22Rv1 (cell line): ENCODE measurements around the gene AK2.
A peak's percentile ranks its signal among the peaks of the same experiment; 100 is the strongest.
"Not testable (repeated sequence)": the region's sequence is repeated elsewhere in the genome, so short reads cannot be mapped to it uniquely, and the experiment has no call there.

Source experiments
- H3K27ac ChIP-seq: fragments of 450-650 bp; 2 replicates; pipeline ENCODE4 v1.5.1; 2017
- ZFX ChIP-seq: fragments of 450-650 bp; IDR thresholded peaks from 2 replicates; pipeline ENCODE4 v1.6.1; 2017; ENCODE audit warnings: antibody characterized with exemption, borderline replicate concordance
- TF ChIP-seq, protein P1 (sequence below): fragments of 450-650 bp; IDR thresholded peaks from 2 replicates; pipeline ENCODE4 v1.5.1; 2017; ENCODE audit warnings: mild to moderate bottlenecking

The AK2 gene

DNA sequence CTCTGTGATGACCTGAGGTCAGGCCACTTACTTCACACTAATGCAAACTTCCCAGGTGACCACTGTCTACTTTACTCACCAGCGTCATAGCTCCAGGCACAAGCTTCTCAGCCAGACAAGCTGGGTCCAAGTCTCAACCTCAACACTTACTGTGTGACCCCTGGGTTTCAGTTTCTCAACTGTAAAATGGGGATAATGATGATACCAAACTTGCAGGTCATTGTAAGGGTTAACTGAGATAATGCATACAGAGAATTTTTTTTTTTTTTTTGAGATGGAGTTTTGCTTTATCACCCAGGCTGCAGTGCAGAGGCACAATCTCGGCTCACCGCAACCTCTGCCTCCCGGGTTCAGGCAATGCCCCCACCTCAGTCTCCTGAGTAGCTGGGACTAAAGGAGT, 34.7 kb downstream of the AK2 start:
- no peak overlapping the region for H3K27ac ChIP-seq
- no peak for TF ChIP-seq ZFX

DNA sequence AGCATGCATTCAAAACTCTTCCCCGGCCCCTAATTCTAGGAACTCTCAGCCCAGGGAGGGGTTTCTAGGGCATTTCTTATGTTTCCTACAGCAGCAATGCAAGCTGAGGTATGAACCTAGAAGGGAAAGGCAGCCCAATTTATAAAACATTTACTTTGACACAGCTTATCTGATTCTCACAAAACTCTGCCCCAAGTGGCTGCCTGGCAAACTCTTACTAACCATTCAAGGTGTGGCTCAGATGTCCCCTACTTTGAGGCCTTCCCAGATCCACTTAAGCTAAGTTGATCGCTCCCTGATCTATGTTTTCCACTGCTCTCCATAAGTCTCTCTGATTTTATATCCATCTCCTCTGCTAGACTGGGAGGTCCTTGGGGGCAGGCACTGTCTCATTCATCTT, 35.4 kb downstream of the AK2 start:
- no peak overlapping the region for H3K27ac ChIP-seq
- TF ChIP-seq, protein P1, sequence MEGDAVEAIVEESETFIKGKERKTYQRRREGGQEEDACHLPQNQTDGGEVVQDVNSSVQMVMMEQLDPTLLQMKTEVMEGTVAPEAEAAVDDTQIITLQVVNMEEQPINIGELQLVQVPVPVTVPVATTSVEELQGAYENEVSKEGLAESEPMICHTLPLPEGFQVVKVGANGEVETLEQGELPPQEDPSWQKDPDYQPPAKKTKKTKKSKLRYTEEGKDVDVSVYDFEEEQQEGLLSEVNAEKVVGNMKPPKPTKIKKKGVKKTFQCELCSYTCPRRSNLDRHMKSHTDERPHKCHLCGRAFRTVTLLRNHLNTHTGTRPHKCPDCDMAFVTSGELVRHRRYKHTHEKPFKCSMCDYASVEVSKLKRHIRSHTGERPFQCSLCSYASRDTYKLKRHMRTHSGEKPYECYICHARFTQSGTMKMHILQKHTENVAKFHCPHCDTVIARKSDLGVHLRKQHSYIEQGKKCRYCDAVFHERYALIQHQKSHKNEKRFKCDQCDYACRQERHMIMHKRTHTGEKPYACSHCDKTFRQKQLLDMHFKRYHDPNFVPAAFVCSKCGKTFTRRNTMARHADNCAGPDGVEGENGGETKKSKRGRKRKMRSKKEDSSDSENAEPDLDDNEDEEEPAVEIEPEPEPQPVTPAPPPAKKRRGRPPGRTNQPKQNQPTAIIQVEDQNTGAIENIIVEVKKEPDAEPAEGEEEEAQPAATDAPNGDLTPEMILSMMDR: peak; percentile 13; the same call in 1 of the 2 replicates
- no peak for TF ChIP-seq ZFX

DNA sequence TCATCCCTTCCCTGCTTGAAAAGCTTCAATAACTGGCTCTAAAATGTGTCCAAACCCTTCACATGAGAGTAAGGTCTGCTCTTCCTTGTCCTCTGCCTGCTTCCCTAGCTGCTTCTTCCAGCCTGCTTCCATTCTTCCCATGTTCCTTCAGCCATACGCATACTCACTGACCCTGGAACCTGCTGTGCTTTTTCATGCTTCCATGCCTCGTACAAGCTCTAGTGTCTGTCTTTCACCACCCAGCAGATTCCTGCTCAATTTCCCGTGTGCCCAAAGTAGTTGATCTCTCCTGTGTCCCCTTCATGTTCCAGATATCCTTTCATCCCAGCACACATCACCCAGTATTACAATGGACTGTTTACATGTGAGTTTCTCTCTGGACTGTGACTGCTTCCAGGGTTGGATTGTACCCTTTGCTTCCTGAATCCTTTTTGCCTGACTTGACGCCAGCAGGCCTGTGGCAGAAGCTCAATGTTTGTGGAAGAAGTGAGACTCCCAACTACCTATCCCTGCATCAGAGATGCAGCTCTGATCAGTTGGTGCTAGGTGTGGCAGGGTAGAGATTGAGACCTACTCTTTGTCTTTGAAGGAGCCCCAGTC, 36.2 kb downstream of the AK2 start:
- no peak overlapping the region for H3K27ac ChIP-seq
- no peak for TF ChIP-seq ZFX
- TF ChIP-seq, protein P1: no peak

- no peak for TF ChIP-seq ZFX
- TF ChIP-seq, protein P1: no peak
- no peak overlapping the region for H3K27ac ChIP-seq
Measured at GRCh38 chr1:32998997-32999396, 37.7 kb downstream of the AK2 start.

GRCh38 chr1:32998064-32998463, 38.6 kb downstream of the AK2 start:
- no peak overlapping the region for H3K27ac ChIP-seq
- no peak for TF ChIP-seq ZFX
- TF ChIP-seq, protein P1: no peak

- H3K27ac ChIP-seq: no peak overlapping the region
- TF ChIP-seq ZFX: no peak
- TF ChIP-seq, protein P1: no peak
Measured at GRCh38 chr1:32997381-32997891, 39.2 kb downstream of the AK2 start.

GRCh38 chr1:32993324-32993636, 43.4 kb downstream of the AK2 start:
- not testable (repeated sequence) for H3K27ac ChIP-seq

DNA sequence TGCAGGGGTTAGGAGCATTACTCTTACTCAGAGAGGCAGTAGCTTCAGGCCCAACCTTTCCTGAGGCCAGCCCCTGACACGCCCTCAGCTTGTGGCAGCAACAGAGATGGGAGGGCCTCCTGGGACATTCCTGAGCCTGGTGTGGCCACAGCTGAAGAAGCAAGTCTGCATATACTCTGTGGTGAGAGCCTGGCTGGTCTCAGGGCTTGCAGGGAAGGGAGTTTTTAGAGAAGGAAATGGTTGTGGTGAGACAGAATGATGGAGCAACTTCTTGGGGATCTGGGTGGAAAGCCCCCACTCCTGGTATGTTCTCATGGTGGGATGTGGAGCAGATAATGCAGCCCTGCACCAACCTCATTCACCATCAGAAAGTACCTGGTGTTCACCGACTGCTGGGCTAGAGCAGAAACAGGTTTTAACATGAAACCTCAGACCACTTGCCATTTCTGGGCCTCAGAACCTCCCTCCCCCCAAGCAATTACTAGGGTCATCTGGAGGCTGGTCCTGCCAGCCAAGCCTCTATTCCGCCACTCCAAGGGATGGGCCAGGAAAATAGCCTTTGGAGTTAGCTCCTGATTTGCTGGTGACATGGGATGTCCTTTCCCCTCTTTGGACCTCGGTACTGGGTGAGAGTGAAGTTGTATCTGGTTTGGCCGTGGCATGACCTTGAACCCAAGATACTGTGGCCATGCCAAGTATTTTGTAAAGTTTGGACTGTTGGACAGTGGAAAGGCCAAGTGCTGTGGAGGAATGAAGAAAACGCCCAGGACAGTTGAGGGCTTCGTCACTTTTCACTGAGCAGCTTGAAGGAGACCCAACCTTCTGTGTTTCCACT, 44.0 kb downstream of the AK2 start:
- H3K27ac ChIP-seq: peak overlapping the region; percentile 25
- TF ChIP-seq, protein P1: no peak
- no peak for TF ChIP-seq ZFX
